Mammary epithelial cell (primary cell): ENCODE measurements around the gene PLEKHB2.
"Not testable (repeated sequence)": the region's sequence is repeated elsewhere in the genome, so short reads cannot be mapped to it uniquely, and the experiment has no call there.

Experiments used
- CTCF ChIP-seq, 2 donors: IDR thresholded peaks in 1 of 2; conservative IDR thresholded peaks in 1 of 2; 2 replicates each; pipeline ENCODE4 v1.5.1; 2011 to 2012; ENCODE audit warnings: inconsistent platforms in 2 of 2, low read length in 2 of 2, mild to moderate bottlenecking in 2 of 2, control low read depth in 1 of 2, low read depth in 1 of 2; ENCODE audit not compliant: insufficient read depth in 1 of 2; ENCODE audit errors: extremely low read depth in 1 of 2
- EZH2 ChIP-seq: IDR thresholded peaks from 2 replicates; pipeline ENCODE4 v1.6.1; 2012; ENCODE audit warnings: low read length, inconsistent platforms, borderline replicate concordance

DNA sequence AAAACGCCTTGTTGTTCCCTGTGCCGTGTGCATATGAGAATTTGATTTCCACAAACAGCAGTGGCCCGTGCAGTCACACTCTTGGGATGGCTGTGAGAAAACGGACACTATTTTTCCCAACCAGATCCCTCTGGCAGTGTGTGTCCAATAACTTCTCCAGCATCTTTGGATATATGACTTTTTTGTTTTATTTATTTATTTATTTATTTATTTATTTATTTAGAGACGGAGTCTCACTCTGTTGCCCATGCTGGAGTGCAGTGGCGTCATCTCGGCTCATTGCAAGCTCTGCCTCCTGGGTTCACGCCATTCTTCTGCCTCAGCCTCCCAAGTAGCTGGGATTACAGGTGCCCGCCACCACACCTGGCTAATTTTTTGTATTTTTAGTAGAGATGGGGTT is 45.0 kb downstream of the PLEKHB2 start:
- TF ChIP-seq CTCF (conservative IDR thresholded peaks at IDR 0.05 in 1 of 2, IDR thresholded peaks at IDR 0.05 in 1 of 2; ENCODE audit: extremely low read depth in 1 of 2, insufficient read depth in 1 of 2, low read depth in 1 of 2, low read length in 2 of 2); EZH2: not testable (repeated sequence)
